Caki2 (cell line): Measurements from ENCODE around the gene DCP1B. TPM values are rescaled to one million over a fixed set of nuclear protein-coding genes. Genes with fewer than 3 reads are reported as not detected.

Experiments
- DNase-seq: peaks from one replicate; pipeline ENCODE4 v3.0.0-alpha.2; 2015; ENCODE audit warnings: low read depth
- in situ Hi-C: cut with HindIII; loops from 2 replicates; pipeline ENCODE4 v1.10.0; 2016; ENCODE audit warnings: low sequenced_read_pairs, low pct_unique_long_range_greater_than_20kb, mixed read lengths
- total RNA-seq: library from RNA; depleted of rRNA; stranded (reverse); fragments of >200 nt; shearing (Covaris generic); gene quantifications from 2 replicates; pipeline ENCODE4 v1.2.3, GENCODE V29; 2014; ENCODE audit warnings: low replicate concordance

DCP1B gene
- total RNA-seq, 1 experiment from 2014 or later: 14.2 TPM

DNA sequence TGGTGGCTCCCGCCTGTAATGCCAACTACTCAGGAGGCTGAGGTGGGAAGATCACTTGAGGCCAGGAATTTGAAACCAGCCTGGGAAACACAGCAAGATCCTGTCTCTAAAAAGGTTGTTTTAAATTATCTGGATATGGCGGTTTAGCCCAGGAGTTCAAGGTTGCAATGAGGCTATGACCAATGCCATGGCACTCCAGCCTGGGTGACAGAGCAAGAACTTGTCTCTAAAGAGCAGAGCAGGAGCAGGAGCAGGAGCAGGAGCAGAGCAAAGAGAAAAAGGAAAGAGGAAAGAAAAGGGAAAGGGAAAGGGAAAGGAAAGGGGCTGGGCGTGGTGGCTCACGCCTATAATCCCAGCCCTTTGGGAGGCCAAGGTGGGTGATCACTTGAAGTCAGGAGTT, 15.1 kb downstream of the DCP1B start:
- in situ Hi-C loops: no loop called here
- no peak for DNase-seq

DNA sequence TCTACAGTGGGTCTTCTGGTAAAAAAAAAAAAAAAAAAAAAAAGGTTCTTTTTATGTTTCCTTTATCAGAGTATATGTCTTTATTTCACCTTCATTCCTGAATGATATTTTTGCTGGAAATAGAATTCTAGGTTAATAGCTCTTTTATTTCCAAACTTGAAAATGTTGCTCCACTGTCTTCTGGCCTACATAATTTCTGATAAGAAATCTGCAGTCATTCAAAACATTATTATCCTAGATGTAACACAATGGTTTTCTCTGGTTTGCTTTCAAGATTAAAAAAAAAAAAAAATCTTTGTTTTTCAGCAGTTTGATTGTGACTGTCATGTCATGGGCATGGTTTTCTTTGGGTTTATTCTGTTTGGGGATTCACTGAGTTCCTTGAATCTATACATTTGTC, 19.5 kb downstream of the DCP1B start:
- no peak for DNase-seq
- in situ Hi-C loops: no loop called here

DNA sequence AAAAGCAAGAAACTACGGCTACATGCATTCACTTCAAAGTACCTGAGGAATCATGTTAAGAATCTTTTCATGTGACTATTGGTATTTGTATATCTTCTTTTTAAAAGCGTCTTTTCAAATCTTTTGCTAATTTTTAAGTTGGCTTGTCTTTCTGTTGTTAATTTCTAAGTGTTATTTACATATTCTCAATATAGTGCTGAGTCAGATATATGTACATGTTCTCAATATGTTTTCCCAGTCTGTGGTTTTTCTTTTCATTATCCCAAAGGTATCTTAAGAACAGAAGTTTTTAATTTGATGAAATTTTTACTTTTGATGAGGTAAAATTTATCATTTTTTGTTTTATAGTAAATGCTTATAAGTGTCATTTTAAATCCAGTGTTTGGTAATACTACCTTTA, 24.0 kb downstream of the DCP1B start:
- in situ Hi-C loops: no loop called here
- no peak for DNase-seq

DNA sequence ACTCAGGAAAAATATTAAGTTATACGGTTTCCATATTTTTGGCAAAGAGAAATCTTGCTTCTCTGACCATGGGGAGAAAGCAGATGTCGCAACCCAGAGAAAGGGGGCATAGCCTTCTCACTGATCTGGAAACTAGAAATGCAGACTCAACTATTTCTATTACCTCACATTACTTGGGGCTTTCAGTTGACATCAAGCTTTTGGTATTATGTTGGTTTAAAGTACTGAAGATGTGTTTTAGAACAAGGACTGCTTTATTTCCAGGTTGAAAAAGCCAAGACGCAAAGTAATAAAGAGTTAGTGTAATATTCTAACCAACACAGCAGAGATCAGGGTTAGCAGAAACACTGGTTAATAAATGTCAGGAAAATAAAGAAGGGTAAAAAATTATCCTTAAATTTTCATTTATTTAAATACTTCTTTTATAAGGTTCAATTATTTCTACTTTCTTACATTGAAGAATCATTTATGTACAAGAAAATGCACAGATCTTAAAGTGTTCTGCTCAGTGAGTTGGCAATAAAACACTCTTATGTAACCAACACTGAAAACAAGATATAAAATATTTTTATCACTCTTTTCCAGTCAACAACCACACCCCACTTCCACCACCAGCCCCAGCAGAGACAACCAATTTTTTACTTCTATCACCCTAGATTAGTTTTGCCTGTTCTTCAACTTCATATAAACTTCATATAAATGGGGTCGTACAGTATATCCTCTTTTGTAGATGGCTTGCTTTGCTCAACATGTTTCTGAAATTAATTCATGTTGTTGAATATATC, 26.0 kb downstream of the DCP1B start:
- in situ Hi-C loops: no loop called here
- DNase-seq: no peak

GRCh38 chr12:1977588-1977987, 26.7 kb downstream of the DCP1B start:
- in situ Hi-C loops: no loop called here
- no peak for DNase-seq

DNA sequence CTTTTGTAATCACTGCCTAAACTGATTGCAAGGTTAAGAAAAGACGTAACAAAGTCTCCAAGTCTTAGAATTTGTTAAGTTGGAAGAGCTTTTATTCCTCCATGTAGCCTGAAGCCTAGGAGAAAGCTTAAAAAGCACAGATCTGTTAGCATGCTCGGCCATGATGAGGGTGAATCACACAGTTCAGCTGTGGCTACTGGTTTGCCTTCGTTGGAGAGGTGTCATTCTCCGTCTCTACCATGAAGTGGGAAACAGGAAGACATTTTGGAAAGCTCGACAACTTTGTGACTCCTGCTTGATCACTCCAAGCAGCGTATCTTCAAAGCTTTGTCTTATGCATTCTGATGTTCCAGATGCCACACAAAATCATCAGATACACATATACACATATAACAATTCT, 27.1 kb downstream of the DCP1B start:
- in situ Hi-C loops: no loop called here
- DNase-seq: no peak

DNA sequence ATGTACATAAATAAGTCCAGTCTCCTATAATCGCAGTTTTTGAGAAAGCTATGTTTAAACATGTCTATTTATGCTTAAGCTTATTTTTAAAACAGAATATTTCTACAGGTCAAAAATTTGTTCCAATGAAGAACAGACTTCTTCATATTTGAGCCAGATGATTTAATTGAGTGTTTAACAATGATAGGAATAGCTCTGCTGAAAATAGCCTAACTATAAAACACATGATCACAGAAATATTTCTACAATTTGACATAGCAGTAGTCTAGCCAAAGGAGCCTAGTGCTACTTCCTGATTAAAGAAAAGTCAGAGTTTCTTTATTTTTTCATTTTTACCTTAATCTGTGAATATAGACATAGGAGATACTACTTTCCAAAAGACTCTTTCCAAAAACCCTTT, 29.4 kb downstream of the DCP1B start:
- DNase-seq: no peak
- in situ Hi-C loops: no loop called here

- in situ Hi-C loops: no loop called here
- no peak for DNase-seq
These were observed 31.4 kb downstream of the DCP1B start for GRCh38 chr12:1972856-1973317.

GRCh38 chr12:1972260-1972659, 32.0 kb downstream of the DCP1B start:
- in situ Hi-C loops: no loop called here
- DNase-seq: no peak

DNA sequence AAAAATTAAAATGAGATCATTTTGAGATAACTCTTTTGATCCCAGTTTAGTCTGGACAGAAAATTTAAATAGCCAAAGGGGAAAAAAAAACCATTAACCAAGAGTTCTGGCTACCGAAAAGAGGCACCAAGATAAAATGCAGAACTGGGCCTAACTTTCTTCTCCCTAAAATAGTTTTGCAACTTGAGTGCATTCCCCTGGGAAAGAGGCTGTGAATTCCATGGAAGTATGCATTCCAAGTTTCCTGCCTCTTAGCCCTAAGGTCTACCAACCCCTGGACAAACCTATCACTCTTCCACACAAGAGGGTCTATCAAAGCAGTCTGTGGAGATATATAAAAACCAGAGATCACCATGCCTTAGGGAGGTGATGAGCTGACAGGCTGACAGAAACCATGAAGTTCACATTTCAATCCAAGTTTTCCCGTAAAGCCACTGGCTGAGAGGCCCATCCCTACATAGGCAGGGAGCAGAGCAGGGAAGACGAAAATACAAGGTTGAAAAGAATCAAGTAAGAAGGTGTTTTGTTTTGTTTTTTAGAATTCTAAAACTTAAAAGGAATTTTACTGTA, 33.8 kb downstream of the DCP1B start:
- in situ Hi-C loops: no loop called here
- no peak for DNase-seq

DNA sequence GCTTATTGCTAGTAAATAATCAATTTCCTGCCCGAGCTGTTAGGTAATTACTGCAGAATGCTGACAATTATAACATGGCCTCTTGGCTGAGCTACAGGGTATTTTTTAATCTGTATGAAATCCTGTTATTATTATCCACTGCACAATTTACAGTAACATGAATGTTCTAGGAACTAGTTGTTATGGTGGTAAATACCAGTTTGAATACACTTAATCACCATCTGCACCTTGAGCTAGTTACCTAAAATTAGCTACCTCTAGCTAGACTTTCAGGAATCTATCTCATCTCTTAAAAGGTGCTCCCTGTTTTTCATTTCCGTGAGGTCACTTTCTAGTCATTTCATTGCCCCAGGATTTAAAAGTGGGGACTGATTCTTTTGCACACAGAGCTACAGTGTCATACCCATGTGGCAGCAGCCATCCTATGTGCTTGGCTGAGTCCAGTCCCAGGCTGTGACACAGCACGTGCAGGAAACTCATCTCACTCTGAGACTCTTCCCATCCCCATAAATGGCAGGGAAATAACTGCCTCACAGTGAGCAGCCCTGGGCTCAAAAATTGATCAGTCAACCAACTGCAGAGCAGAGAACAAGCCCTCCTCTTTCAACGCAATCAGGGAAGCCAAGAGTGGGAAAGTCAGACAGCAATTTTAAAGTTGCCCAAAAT, 37.6 kb downstream of the DCP1B start:
- in situ Hi-C loops: no loop called here
- no peak for DNase-seq

GRCh38 chr12:1965916-1966315, 38.3 kb downstream of the DCP1B start:
- DNase-seq: no peak
- in situ Hi-C loops: no loop called here

DNA sequence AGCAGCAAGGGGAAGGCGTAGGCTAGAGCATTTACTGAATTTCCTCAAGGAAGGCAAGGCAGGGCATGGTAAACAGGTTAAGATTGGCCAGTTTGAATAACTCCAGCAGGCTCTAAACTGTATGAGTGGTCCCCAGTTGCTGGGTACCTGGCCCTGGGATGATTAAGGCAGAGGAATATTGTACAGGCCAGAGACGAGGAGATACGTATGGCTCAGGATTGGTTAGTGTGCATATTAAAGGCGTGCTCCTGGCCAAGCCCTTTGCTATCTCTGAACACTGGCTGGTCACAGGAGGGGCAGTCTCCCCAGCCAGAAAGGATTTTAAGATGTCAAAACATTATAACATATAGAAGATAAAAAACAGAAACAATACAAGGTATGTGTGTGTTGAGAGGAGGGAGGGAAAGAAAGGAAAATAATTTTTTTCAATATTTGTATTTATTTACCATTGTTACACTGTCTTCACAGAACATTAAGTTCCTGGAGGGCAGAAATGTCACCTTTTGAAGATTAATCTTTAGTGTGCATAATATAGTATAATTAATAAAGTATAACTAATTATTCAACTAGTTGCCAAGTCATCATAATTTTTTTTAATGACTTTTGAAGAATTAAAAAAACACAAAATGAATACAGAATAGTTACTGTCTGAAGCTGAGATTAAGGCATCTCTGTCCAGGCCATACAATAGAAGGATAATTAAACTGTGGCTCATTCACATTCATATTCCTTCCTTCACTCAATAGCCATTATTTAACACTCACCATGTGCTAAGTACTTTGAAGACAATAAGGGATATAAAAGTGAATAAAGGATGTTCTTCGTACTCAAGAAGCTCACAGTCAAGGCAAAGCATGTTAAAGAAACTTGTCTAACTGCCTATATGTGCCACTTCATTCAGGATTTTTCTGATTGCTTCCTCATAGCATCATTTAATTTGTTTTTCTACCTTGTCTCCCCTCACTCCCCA, 41.9 kb downstream of the DCP1B start:
- in situ Hi-C loops: no loop called here
- DNase-seq: no peak

- in situ Hi-C loops: no loop called here
- DNase-seq: no peak
These were observed 47.5 kb downstream of the DCP1B start for GRCh38 chr12:1956716-1957115.

- in situ Hi-C loops: no loop called here
- DNase-seq: no peak
These were observed 54.3 kb downstream of the DCP1B start for GRCh38 chr12:1949771-1950470.

GRCh38 chr12:1948883-1949282, 55.4 kb downstream of the DCP1B start:
- in situ Hi-C loops: no loop called here
- DNase-seq: no peak

- no peak for DNase-seq
- in situ Hi-C loops: no loop called here
These were observed 57.2 kb downstream of the DCP1B start for GRCh38 chr12:1947081-1947480.

- DNase-seq: no peak
These were observed 58.0 kb downstream of the DCP1B start for GRCh38 chr12:1946296-1946695.

More at GRCh38 chr12:1946296-1946695, 58.0 kb downstream of the DCP1B start:
- in situ Hi-C loops: no loop called here
